MG63 (cell line): ENCODE results near the gene CSNK1E. TPM values are rescaled to one million over a fixed set of nuclear protein-coding genes. Genes with fewer than 3 reads are reported as not detected.
A peak's percentile ranks its signal among the peaks of the same experiment; 100 is the strongest.
"Not testable (repeated sequence)": the region's sequence is repeated elsewhere in the genome, so short reads cannot be mapped to it uniquely, and the experiment has no call there.

ENCODE experiments used
- DNase-seq: peaks from one replicate; pipeline ENCODE4 v3.0.0-alpha.2; 2020
- H3K27me3 ChIP-seq: fragments of 250-450 bp; sonication (Bioruptor Pico); 2 replicates; pipeline ENCODE4 v1.5.1; 2020; ENCODE audit warnings: mild to moderate bottlenecking, moderate library complexity
- H3K36me3 ChIP-seq: fragments of 250-450 bp; sonication (Bioruptor Pico); 2 replicates; pipeline ENCODE4 v1.5.1; 2020; ENCODE audit warnings: mild to moderate bottlenecking, moderate library complexity
- H3K4me3 ChIP-seq: fragments of 250-450 bp; sonication (Bioruptor Pico); 2 replicates; pipeline ENCODE4 v1.5.1; 2020; ENCODE audit warnings: mild to moderate bottlenecking, moderate library complexity
- H3K9me3 ChIP-seq: fragments of 250-450 bp; sonication (Bioruptor Pico); 2 replicates; pipeline ENCODE4 v1.5.1; 2020; ENCODE audit warnings: mild to moderate bottlenecking, moderate library complexity
- total RNA-seq: library from RNA; depleted of rRNA; stranded (reverse); fragments of >200 nt; shearing (Covaris generic); gene quantifications from 2 replicates; pipeline ENCODE4 v1.2.3, GENCODE V29; 2014; ENCODE audit warnings: low replicate concordance

The CSNK1E gene
- total RNA-seq, 1 experiment from 2014 or later = 75.0 TPM

GRCh38 chr22:38345782-38346181, 28.5 kb upstream of the CSNK1E start:
- no peak for DNase-seq
- H3K27me3 ChIP-seq = no peaks in the 10 kb centered on the region
- H3K36me3 ChIP-seq = no peaks in the 10 kb centered on the region
- H3K4me3 ChIP-seq = no peak overlapping the region
- H3K9me3 ChIP-seq = no peaks in the 10 kb centered on the region

DNA sequence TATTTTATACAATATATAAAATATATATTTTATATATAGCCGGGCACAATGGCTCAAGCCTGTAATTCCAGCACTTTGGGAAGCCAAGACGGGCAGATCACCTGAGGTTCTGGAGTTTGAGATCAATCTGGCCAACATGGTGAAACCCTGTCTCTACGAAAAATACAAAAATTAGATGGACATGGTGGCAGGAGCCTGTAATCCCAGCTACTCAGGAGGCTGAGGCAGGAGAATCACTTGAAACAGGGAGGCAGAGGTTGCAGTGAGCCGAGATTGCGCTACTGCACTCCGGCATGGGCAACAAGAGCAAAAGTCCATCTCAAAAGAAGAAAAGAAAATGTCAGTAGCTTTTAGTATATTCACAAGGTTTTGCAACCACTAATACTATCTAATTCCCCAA, 22.7 kb upstream of the CSNK1E start:
- H3K27me3 ChIP-seq, H3K4me3 ChIP-seq, H3K36me3 ChIP-seq, DNase-seq, H3K9me3 ChIP-seq: not testable (repeated sequence)

- Histone ChIP-seq H3K27me3 (no peaks in the 10 kb centered on the region), H3K9me3 (no peaks in the 10 kb centered on the region), H3K36me3 (no peaks in the 10 kb centered on the region), H3K4me3 (no peak overlapping the region)
- DNase-seq = no peak
These were observed 21.6 kb upstream of the CSNK1E start for GRCh38 chr22:38338772-38339379.

DNA sequence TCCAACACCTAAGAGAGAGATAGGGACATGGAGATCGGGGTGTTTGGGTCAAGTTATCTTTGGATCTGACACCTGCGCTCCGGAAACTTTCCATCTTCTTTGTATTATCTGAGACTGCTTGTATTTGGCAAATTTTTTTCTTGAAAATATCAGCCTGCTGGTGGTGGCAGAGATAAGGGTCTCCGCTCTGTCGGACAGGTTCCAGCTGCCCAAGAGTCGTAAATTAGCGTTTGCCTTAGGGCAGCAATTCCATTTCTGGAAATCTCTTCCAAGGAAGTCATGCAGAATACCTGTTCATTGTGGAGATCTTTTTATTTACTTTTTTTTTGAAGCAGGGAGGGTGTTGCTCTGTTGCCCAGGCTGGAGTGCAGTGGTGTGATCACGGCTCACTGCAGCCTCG, 19.5 kb upstream of the CSNK1E start:
- no peaks in the 10 kb centered on the region for H3K27me3 ChIP-seq
- no peak overlapping the region for H3K4me3 ChIP-seq
- H3K9me3 ChIP-seq = no peaks in the 10 kb centered on the region
- DNase-seq = no peak
- H3K36me3 ChIP-seq = no peaks in the 10 kb centered on the region

DNA sequence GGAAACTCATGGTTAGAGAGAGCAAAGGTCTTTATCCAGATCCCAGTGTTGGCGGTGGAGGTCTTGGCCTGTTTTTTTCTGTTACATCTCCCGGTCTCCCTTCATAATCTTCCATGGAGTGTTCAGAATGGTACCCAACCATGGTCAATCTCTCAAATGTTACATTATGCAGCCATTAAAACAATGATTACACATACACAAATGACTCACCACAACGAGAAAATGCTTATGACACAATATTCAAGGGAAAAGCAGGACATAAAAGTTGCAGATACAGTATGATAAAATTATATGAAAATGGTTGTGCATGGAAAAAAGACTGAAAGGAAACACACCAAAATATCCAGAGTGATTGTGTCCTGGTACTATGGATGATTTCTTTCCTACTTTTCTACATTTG, 17.8 kb upstream of the CSNK1E start:
- DNase-seq = no peak
- no peaks in the 10 kb centered on the region for H3K27me3 ChIP-seq
- H3K4me3 ChIP-seq = no peak overlapping the region
- H3K9me3 ChIP-seq = no peaks in the 10 kb centered on the region
- no peaks in the 10 kb centered on the region for H3K36me3 ChIP-seq

DNA sequence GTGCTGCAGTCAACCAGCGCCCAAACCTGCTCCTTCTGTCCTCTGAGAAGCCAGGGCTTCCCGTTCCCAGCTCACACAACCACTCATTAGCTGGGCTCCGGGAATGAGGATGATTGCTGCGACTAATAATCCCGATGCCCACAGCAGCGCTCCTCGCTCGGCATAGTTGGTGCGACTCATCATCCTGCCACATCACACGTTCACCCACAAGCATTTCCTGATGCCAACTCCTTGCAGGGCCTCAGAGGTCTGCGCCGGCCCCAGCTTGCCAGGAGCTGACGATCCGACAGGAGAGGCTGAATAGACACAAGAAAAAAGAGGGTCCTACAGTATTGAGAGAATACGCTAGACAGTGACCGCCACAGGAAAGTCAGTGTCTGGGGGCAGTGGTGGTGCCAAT, 10.6 kb upstream of the CSNK1E start:
- peak; percentile 87 for DNase-seq
- Histone ChIP-seq H3K4me3 (peak overlapping the region; percentile 29), H3K36me3 (no peaks in the 10 kb centered on the region), H3K9me3 (no peaks in the 10 kb centered on the region), H3K27me3 (no peaks in the 10 kb centered on the region)

GRCh38 chr22:38327396-38327795, 10.2 kb upstream of the CSNK1E start:
- no peaks in the 10 kb centered on the region for H3K9me3 ChIP-seq
- H3K36me3 ChIP-seq = no peaks in the 10 kb centered on the region
- H3K27me3 ChIP-seq = no peaks in the 10 kb centered on the region
- H3K4me3 ChIP-seq = peak overlapping the region; percentile 29
- DNase-seq = no peak

DNA sequence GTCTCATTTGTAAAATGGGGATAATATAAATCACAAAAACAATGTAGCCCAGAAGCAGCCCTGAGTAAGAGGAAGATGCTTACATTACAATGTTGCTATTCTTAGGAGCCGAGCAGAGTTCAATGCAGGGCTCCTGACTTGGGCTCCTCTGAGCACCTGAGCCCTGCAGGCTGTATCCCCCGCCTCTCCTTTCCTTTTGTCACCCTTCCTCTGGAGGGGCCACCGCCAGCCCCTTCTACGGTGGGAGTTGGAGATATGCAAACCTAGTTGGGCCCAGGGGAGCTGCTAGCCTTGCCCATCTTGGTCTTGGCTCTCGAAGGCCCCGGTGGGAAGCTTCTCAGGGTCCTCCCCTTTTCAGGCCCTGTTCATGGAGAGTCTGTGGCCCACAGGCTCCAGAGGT, 8.4 kb upstream of the CSNK1E start:
- DNase-seq = no peak
- no peaks in the 10 kb centered on the region for H3K9me3 ChIP-seq

DNA sequence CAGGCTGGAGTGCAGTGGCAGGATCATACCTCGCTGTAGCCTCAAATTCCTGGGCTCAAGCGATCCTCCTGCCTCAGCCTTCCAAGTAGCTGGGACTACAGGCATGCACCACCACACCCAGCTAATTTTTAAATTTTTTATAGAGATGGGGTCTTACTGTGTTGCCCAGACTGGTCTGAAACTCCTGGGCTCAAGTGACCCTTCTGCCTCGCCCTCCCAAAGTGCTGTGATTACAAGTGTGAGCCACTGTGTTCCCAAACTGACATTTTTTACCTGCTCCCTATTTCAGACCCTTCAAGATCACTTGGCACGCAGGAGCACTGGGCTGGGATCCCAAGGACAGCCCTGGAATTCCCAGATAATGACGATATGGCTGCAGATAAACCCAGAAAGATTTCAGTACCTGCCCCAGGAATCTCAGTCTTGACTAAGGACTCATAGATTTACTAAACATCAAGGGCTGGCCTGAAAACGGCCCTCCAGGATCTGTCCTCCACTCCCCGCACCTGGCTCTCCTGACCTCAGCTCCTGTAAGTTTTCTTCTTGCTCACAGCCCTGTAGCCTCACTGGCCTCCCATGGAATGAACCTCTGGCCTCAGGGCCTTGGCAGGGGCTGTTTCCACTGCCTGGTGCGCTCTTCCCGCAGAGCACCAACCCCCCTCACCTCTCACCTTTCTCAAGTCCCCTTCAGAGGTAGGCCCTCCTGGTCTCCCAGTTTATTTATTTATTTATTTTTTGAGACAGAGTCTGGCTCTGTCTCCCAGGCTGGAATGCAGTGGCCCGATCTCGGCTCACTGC, 3.6 kb upstream of the CSNK1E start:
- Histone ChIP-seq H3K4me3 (no peak overlapping the region), H3K9me3 (no peaks in the 10 kb centered on the region), H3K27me3 (no peaks in the 10 kb centered on the region), H3K36me3 (peaks cover 5% of the 10 kb centered on the region; the same call in 1 of the 2 replicates)
- no peak for DNase-seq

More for the DNA sequence above, 8.4 kb upstream of the CSNK1E start:
- no peaks in the 10 kb centered on the region for H3K27me3 ChIP-seq
- no peak overlapping the region for H3K4me3 ChIP-seq
- H3K36me3 ChIP-seq = no peaks in the 10 kb centered on the region

DNA sequence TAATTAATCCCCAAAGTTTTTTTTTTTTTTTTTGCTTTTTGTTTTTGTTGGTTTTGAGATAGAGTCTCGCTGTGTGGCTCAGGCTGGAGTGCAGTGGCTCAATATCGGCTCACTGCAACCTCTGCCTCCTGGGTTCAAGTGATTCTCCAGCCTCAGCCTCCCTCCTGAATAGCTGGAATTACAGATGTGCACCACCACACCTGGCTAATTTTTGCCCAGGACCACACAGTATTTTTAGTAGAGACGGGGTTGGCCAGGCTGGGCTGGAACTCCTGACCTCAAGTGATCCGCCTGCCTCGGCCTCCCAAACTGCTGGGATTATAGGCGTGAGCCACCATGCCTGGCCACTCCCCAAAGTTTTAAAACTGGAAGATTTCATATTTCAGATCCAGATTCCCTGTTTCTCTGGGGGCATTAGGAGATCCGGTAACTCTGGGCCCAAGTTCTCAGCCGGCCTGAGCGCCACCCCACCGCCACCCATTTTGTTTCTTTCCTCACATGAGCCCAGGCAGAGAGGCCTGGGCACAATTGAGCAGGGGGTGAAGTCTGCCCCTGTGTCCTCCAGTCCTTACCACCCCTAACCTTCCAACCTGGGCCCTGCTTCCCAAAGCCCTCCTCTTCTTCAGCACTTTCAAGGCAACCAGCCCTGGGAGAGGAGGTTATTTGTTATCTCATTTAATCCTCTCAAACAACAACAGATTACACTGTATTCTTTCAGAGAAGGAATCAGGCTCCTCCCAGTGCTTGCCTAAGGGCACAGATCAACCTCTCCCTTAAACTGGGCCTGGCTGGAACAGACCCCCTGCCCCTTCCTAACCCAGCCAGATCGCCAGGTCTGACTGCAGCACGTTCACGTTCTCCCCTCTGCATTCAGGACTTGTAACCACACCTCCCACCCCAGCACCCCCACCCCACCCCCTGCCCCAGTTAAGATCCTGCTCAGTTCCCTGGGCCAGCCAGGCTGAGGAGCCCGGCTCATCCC, 1.9 kb upstream of the CSNK1E start:
- peaks cover 5% of the 10 kb centered on the region for H3K36me3 ChIP-seq
- H3K27me3 ChIP-seq = no peaks in the 10 kb centered on the region
- DNase-seq = no peak
- no peak overlapping the region for H3K4me3 ChIP-seq
- no peaks in the 10 kb centered on the region for H3K9me3 ChIP-seq

DNA sequence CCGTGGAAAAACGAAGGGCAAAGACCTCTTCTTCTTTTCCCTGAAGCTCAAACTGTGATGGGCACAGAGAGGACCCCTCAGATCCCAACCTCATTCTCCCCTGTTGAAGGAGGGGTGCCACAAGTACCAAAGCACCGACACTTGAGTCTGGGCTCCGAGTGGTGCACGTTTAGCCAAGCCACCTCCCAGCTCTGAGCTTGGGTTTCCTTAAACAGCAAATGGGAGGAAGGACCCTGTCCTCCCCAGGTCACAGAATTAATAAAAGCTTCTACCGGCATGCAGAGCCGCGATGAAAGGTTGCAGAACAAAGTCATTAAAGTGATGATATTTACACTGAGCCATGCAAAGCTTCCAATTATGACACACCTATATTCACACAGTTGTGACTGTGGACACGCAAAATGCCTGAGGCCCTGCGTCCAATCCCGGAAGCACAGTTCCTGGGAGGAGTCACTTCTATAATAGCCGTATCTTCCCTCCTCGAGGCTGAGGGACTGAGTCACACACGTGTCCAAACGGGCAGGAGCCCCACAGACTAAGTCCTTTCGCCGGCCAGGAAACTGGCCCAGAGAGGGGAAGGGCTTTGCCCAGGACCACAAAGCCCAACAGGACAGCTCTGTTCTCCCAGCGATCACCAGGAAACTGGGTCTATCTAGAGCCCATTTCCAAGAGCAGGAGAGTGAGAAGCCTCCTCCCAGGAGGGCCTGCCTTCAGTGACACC, 922 bp upstream of the CSNK1E start:
- Histone ChIP-seq H3K9me3 (no peaks in the 10 kb centered on the region), H3K27me3 (no peaks in the 10 kb centered on the region), H3K4me3 (peak overlapping the region; percentile 49), H3K36me3 (peaks cover 12% of the 10 kb centered on the region)
- peak; percentile 91 for DNase-seq

GRCh38 chr22:38316364-38317121, 690 bp downstream of the CSNK1E start:
- DNase-seq = peak; percentile 59
- no peaks in the 10 kb centered on the region for H3K27me3 ChIP-seq
- H3K9me3 ChIP-seq = no peaks in the 10 kb centered on the region
- H3K4me3 ChIP-seq = peak overlapping the region; percentile 91
- H3K36me3 ChIP-seq = peaks cover 29% of the 10 kb centered on the region

GRCh38 chr22:38315823-38316363, 1.3 kb downstream of the CSNK1E start:
- no peaks in the 10 kb centered on the region for H3K9me3 ChIP-seq
- DNase-seq = no peak
- H3K4me3 ChIP-seq = peak overlapping the region; percentile 91
- peaks cover 35% of the 10 kb centered on the region for H3K36me3 ChIP-seq
- H3K27me3 ChIP-seq = no peaks in the 10 kb centered on the region

- H3K36me3 ChIP-seq = peaks cover 42% of the 10 kb centered on the region
- H3K9me3 ChIP-seq = no peaks in the 10 kb centered on the region
- no peaks in the 10 kb centered on the region for H3K27me3 ChIP-seq
- H3K4me3 ChIP-seq = peak overlapping the region; percentile 91
- no peak for DNase-seq
These were observed 2.1 kb downstream of the CSNK1E start for GRCh38 chr22:38314933-38315822.
